IPS-NIHi11 (cell line): ENCODE data around the gene ABHD14A.

ENCODE experiments used
- DNase-seq: peaks from one replicate; pipeline ENCODE4 v3.0.0; 2012; ENCODE audit warnings: mixed read lengths, low spot score

Gene ABHD14A

DNA sequence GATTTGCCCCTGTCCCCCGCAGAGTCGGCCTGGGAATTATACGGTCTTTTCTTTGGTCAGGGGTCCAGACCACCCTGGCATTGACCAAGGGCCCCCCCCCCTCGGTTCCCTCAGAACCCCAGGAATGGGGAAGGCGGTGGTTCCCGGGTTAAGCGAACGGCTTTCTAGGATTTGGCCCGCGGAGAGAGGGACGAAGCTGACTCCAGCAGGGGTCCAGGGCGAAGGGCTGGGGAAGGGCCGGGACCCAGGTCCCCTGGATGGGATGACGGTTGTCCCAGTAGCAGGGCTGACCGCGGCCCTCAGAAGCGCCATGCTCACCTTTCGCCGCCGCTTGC lies 33.4 kb upstream of the ABHD14A start:
- DNase-seq, result no peak

DNA sequence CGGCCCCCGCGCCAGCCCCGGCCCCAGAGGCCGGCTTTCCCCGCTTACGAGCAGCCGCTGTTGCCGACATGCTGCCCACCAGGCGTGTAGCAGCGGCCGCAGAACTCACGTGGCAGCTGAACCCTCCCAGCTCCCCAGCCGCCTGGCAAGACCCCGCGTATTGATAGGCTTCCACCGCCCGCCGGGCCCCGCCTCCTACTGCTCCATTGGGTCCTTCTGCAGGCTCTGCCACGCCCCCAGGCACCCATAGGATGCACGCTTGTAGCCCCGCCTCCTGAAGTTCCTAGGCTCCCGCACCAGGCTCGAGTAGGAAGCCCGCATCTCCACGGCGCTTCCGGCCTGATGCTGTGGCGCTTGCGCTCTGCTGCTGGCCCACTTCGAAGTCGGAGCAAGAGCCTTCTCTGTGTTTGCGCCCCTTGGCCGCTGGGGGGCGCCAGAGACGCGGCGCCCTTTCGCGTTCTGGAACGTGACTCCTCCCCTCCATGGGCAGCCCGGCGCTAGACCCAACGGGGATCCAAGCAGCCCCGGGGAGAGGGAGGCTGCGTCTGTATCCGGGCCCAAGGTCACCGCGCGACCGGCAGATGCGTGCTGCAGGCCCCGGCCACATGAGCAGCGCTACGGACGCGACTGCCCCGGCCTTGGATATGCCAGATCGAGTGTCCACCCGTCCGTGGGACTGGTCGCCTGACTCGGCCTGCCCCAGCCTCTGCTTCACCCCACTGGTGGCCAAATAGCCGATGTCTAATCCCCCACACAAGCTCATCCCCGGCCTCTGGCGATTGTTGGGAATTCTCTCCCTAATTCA lies 32.9 kb upstream of the ABHD14A start, which contains the start of the genes PARP3 and RRP9:
TSS of gene PARP3 (plus strand) at position 566 of the 805 bp plus-strand sequence. CDS start 993 bp downstream, outside the sequence.
TSS of gene RRP9 (minus strand) at position 107 of the 805 bp plus-strand sequence. CDS start at position 70, 37 bp downstream.
- DNase-seq, result peak; percentile 100

DNA sequence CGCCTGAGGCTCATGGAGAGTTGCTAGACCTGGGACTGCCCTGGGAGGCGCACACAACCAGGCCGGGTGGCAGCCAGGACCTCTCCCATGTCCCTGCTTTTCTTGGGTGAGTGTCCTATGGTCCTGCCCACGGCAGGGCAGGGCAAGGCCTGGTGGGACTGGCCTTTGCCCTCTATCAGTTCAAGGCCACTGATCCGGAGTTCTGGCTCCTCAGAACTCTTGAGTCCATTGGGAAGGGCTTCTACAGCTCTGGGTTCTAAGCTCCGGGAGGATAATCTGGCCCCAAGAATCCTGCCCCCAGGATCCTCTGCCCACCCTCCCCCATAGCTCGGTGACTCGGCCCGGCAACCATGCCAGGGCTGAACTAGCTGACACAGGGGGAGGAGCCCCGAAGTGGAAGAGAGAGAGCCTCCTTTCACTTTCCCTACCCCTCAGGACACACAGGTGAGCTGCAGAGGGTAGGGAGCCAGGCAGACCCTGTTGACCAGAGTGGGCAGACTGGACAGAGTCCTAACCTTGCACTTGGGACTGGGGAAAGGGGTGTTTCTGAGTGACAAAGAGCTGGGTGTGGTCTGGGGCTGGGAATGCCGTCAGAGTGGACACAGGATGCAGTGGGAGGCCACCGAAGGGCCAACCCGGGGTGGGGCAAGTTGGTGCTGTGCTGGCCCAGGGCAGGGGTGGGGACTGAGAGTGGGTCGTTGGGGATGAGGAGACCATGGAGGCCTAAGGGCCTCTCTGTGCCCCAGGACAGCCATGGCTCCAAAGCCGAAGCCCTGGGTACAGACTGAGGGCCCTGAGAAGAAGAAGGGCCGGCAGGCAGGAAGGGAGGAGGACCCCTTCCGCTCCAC lies 32.0 kb upstream of the ABHD14A start:
- peak; percentile 57 for DNase-seq

DNA sequence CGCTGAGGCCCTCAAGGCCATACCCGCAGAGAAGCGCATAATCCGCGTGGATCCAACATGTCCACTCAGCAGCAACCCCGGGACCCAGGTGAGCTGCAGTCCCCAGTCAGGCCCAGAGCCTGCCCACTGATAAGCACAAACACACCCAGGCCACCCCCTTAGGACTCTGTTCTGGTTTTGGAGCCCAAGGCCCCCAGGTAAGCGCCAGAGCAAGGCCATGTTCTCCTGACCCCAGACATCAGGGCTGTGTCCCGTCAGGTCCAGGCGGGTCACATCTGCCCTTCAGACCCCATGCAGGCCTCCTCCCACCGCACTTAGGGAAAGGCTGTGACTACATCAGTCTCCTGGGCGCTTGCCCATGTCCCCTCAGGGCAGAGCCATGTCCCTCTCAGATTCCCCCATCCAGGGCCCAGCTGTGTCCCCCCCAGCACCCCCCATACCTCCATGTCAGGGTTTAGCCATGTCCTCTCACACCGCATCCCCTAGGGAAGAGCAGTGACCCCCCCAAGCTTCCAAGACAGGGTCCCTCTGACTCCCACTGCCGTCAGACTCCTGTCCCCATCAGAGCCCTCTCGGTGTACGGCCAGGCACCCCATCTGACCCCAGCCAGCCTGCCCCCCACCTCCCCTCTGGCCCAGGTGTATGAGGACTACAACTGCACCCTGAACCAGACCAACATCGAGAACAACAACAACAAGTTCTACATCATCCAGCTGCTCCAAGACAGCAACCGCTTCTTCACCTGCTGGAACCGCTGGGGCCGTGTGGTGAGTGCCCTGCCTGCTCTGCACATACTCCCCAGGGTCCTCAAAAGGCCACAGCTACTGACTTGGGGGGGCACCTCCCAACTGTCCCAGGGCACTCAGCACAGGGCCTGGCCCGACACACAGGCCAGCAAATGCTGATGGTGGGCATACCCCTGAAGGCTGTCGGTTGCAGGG lies 31.1 kb upstream of the ABHD14A start:
- no peak for DNase-seq

DNA sequence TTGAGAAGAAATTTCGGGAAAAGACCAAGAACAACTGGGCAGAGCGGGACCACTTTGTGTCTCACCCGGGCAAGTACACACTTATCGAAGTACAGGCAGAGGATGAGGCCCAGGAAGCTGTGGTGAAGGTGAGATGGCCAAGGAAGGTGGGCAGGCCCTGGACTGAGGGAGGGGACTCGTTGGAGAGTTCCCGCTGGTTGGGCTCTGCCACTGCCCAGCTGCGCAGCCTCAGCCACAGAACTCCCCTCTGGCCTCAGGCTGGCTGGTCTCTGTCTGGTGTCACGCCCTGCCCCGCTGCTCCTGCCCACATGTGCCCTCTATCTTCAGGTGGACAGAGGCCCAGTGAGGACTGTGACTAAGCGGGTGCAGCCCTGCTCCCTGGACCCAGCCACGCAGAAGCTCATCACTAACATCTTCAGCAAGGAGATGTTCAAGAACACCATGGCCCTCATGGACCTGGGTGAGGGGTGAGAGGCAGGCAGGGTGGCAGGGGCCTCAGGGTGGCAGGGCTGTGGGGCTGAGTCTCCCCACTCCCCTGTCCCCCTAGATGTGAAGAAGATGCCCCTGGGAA lies 30.3 kb upstream of the ABHD14A start:
- DNase-seq, result no peak

DNA sequence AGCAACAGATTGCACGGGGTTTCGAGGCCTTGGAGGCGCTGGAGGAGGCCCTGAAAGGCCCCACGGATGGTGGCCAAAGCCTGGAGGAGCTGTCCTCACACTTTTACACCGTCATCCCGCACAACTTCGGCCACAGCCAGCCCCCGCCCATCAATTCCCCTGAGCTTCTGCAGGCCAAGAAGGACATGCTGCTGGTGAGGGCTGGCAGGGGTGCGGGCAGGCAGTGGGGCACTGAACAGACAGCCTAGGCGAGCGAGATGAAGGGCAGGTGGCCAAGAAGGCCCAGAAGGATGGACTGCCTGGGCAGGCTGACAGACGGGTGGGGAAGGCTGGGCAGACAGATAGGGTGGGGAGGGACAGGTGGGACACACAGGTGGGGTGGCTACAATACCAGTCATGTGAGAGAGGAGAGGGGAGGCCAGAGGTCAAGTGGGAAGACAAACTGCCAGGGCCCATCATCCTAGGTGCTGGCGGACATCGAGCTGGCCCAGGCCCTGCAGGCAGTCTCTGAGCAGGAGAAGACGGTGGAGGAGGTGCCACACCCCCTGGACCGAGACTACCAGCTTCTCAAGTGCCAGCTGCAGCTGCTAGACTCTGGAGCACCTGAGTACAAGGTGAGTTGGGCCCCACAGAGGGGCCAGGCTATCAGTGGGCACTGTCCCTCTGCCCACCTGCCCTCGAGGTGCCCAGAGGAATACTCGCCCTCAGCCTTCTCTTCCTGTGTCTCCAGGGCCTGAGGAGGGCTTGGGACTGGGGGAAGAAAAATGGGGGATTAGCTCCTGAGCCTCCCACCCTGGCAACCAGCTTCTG lies 29.6 kb upstream of the ABHD14A start:
- DNase-seq, result no peak

DNA sequence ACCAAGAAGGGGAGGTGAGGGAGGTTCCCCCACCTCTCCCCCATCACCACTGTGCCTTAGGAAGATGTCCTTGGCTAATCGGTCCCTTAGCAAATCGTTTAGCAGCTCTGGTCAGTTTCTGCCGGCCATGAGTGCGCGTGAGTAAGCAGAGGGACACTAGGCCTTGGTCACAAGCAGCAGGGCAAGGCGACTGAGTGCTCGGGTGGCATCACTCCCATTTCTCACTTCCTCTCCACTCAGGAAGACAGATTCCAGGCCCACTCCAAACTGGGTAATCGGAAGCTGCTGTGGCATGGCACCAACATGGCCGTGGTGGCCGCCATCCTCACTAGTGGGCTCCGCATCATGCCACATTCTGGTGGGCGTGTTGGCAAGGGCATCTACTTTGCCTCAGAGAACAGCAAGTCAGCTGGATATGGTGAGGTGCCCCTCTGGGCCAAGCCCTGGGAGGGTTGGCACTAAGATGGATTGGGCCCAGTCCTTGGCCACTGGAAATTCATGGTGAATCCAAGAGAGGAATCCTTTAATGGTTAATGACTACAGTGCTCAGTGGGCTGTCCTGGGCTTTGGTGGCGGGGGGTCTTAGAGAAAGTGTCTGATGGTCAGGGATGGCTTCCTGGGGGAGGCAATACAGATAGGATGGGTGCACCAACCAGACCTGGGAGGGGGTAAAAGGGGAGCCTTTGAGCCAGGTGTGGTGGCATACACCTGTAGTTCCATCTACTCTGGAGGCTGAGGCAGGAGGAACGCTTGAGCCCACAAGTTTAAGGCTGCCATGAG lies 28.7 kb upstream of the ABHD14A start:
- no peak for DNase-seq

DNA sequence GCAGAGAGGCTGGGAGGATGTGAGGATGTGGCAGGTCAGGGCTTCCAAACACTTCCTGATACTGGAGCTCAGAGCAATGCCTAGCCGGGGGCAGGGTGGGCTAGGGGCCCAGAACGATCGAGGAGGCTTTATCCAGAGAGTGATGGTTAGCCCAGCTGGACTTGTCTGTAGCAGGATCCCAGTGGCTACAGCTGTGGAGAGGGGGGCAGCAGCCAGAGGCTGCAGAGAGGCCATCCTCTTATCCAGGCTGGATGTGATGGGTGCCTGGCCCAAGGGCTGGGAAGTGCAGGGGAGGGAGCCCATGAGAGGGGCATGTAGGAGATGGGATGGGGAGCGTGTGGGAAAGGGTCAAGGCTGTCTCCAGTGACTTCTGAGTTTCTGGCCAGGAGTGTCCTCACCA lies 28.1 kb upstream of the ABHD14A start:
- DNase-seq, result no peak

DNA sequence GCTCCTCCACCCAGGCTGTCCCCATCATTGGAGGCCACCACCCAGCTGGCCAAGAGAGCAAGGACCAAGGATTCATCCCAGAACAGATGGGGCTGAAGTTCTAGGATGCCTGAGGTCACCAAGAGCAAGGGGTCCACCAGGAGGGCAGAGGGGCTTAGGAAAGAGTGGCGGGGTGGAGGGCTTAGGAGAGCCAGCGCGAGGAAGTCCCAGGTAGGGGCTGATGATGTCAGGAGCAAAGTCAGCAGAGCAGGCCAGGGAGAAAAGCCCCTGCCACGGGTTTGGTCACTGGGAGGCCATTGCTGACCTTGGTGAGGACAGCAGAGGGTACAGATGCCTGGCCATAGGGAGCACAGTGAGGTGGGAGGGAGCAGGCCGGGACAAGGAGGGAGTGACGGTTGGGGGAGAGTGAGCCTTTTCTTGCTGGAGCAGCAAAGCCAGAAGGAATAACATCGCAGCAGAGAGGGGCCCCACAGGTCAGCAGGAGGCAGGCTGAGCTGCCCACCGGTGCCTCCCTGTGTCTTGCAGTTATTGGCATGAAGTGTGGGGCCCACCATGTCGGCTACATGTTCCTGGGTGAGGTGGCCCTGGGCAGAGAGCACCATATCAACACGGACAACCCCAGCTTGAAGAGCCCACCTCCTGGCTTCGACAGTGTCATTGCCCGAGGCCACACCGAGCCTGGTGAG lies 27.5 kb upstream of the ABHD14A start:
- no peak for DNase-seq

DNA sequence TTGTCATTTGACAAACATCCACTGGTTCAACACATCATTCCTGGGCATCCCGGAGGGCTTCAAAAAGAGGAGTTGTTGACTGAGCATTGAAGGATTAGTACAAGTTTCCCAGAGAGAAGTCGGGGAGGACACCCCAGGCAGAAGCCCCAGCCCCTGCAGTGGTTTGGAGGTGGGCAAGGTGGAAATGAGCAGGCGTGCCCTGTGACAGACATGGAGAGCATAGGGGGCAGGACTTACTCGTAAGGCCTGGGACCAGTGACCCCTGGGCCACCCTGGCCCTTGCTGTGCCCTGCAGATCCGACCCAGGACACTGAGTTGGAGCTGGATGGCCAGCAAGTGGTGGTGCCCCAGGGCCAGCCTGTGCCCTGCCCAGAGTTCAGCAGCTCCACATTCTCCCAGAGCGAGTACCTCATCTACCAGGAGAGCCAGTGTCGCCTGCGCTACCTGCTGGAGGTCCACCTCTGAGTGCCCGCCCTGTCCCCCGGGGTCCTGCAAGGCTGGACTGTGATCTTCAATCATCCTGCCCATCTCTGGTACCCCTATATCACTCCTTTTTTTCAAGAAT lies 26.8 kb upstream of the ABHD14A start:
- no peak for DNase-seq

DNA sequence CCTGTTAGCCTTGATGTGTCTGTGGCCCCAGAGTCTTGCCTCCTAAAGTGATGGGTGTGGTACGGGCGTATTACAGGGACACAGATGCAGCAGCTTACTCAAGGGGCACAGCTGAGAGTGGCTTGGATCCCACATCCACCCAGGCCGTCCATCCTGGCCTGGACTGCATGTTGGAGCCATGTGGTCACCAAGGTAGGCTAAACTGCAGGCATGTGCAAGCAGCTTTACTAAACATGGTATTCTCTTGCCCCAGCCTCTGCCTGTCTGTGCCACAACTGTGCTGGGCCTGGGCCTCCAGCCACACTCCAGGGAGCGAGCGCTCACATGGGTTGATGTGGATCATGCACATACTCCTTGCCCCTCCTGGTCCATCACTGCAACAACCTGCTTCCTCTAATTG lies 25.7 kb upstream of the ABHD14A start:
- no peak for DNase-seq

DNA sequence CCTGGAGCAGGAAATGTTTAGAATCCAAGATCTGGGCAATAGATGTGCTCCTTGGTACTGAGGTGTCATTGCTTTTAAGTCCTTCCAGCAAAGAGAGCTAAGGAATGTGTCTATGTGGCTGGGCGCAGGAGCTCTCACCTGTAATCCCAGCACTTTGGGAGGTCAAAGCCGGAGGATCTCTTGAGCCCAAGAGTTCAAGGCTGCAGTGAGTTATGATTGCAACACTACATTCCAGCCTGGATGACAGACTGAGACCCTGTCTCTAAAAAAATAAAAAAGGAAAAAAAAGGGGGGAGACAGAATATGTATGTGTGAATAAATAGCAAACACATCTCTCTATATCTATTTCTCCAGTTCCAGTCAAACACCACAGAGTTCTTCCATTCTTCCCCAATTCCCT lies 24.0 kb upstream of the ABHD14A start:
- DNase-seq, result no peak

DNA sequence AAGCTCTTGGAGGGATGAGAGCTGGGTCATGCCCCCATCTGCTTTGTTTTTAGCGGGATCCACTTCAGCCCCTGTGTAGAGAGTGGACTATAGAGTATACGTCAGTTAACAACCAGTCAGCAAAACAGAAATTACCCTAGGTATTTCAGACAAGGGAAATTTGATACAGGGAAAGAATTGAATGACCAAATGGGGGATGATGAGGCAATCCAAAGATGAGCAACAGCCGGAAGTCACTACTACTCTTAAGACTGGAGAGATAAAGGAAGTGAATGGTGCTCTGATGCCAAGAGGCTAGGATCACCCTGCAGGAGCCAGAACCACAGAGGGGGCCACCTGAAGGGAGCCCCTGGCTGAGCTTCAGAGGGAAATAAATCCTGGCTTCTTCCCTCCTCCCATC lies 21.4 kb upstream of the ABHD14A start:
- DNase-seq, result no peak

DNA sequence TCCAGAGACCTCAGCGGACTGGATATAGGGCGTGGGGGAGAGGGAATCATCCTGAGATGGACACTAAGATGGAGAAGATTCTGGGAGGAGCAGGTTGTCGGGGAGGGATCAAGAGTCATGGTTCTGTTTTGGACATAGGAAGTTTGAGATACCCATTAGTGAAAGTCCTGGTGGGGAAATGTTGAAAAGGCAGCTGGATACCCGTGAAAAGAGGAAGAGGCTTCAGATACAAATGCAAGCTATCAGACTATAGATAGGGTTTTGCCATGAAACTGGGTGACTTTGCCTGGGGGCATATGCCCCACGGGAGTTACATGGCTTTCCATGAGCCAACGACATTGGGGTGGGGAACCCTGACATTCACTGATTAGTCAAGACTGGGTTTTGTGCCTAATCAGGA lies 20.8 kb upstream of the ABHD14A start:
- DNase-seq, result no peak

DNA sequence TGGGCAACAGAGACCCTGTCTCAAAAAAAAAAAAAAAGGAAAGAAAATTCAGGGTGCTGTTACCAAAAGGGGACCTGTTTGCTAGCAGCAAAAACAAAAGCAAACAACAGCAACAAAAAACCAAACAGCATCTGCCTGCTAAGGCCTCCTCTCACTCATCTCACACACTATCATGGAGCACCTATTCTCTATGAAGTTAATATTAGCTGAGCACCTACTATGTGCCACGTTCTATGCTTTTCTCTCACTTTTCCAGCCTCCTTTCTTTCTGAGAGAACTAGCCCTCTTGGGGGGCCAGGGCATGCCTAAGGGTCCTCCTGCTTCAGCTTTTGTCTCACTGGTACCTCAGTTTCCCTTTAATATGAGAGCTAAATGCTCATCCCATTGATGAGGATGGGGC lies 20.2 kb upstream of the ABHD14A start:
- DNase-seq, result no peak

DNA sequence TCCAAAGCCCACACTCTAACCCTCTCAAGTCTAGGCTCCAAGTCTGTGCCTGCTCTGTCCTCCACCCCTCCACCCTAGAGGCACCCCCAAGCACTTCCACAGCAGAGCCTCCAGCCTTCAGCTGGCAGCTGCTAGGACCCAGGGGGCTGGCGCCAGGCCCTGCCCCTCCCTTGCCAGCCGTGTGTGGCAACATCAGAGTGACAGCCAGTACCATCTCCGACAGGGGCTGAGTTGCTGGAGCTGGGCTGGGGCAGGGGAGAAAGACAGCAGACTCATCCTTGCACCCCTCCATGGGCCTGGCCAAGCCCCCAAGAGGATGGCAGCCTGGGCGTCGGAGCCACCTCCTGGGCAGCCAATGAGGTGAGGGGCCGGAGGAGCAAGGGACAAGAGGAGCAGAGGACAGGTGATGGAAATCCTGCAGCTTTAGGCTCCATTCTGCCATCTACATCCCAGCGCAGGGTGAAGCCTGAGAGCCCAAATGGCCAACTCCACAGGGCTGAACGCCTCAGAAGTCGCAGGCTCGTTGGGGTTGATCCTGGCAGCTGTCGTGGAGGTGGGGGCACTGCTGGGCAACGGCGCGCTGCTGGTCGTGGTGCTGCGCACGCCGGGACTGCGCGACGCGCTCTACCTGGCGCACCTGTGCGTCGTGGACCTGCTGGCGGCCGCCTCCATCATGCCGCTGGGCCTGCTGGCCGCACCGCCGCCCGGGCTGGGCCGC lies 19.5 kb upstream of the ABHD14A start, which contains the start of gene GPR62:
TSS of gene GPR62 (plus strand) at position 207 of the 718 bp plus-strand sequence. CDS start at position 479, 272 bp downstream.
- DNase-seq, result no peak

DNA sequence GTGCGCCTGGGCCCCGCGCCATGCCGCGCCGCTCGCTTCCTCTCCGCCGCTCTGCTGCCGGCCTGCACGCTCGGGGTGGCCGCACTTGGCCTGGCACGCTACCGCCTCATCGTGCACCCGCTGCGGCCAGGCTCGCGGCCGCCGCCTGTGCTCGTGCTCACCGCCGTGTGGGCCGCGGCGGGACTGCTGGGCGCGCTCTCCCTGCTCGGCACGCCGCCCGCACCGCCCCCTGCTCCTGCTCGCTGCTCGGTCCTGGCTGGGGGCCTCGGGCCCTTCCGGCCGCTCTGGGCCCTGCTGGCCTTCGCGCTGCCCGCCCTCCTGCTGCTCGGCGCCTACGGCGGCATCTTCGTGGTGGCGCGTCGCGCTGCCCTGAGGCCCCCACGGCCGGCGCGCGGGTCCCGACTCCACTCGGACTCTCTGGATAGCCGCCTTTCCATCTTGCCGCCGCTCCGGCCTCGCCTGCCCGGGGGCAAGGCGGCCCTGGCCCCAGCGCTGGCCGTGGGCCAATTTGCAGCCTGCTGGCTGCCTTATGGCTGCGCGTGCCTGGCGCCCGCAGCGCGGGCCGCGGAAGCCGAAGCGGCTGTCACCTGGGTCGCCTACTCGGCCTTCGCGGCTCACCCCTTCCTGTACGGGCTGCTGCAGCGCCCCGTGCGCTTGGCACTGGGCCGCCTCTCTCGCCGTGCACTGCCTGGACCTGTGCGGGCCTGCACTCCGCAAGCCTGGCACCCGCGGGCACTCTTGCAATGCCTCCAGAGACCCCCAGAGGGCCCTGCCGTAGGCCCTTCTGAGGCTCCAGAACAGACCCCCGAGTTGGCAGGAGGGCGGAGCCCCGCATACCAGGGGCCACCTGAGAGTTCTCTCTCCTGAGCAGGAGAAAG lies 18.7 kb upstream of the ABHD14A start:
- DNase-seq, result peak; percentile 92
